ENCODE data around the gene UXS1.

The UXS1 gene

GRCh38 chr2:106129150-106129549, 65.0 kb downstream of the UXS1 start:
- Mint-ChIP-seq H3K4me1 (peaks cover 21% of the 10 kb centered on the region), H3K27ac (no peak overlapping the region), H3K4me3 (peak overlapping the region; percentile 4), H3K9me3 (peaks cover 9% of the 10 kb centered on the region), H3K27me3 (ENCODE audit: low read depth, poor library complexity) (peaks cover 2% of the 10 kb centered on the region), H3K36me3 (ENCODE audit: low read depth) (peaks cover 50% of the 10 kb centered on the region)
- no peak for DNase-seq
- no peak for TF ChIP-seq CTCF (IDR thresholded peaks at IDR 0.05)

- Mint-ChIP-seq H3K36me3 (ENCODE audit: low read depth) (peaks cover 57% of the 10 kb centered on the region), H3K4me3 (no peak overlapping the region), H3K9me3 (peaks cover 9% of the 10 kb centered on the region), H3K27me3 (ENCODE audit: low read depth, poor library complexity) (peaks cover 2% of the 10 kb centered on the region), H3K27ac (no peak overlapping the region), H3K4me1 (peaks cover 24% of the 10 kb centered on the region)
- no peak for TF ChIP-seq CTCF (IDR thresholded peaks at IDR 0.05)
- no peak for DNase-seq
Measured at GRCh38 chr2:106127776-106128268, 66.3 kb downstream of the UXS1 start.

- DNase-seq = no peak
- Mint-ChIP-seq H3K27me3 (ENCODE audit: low read depth, poor library complexity) (peaks cover 2% of the 10 kb centered on the region), H3K4me1 (peaks cover 24% of the 10 kb centered on the region), H3K9me3 (peaks cover 9% of the 10 kb centered on the region), H3K4me3 (no peak overlapping the region), H3K27ac (no peak overlapping the region), H3K36me3 (ENCODE audit: low read depth) (peaks cover 60% of the 10 kb centered on the region)
- TF ChIP-seq CTCF (IDR thresholded peaks at IDR 0.05) = no peak
Measured at GRCh38 chr2:106127282-106127771, 66.8 kb downstream of the UXS1 start.

GRCh38 chr2:106126705-106127281, 67.3 kb downstream of the UXS1 start:
- peaks cover 2% of the 10 kb centered on the region for H3K27me3 Mint-ChIP-seq (ENCODE audit: low read depth, poor library complexity)
- peaks cover 60% of the 10 kb centered on the region for H3K36me3 Mint-ChIP-seq (ENCODE audit: low read depth)
- DNase-seq = no peak
- H3K4me3 Mint-ChIP-seq = no peak overlapping the region
- TF ChIP-seq CTCF (IDR thresholded peaks at IDR 0.05) = no peak
- H3K9me3 Mint-ChIP-seq = peaks cover 9% of the 10 kb centered on the region
- H3K4me1 Mint-ChIP-seq = peaks cover 24% of the 10 kb centered on the region
- H3K27ac Mint-ChIP-seq = no peak overlapping the region

GRCh38 chr2:106126295-106126694, 67.8 kb downstream of the UXS1 start:
- H3K27me3 Mint-ChIP-seq (ENCODE audit: low read depth, poor library complexity) = peaks cover 2% of the 10 kb centered on the region
- H3K27ac Mint-ChIP-seq = no peak overlapping the region
- peaks cover 24% of the 10 kb centered on the region for H3K4me1 Mint-ChIP-seq
- no peak for DNase-seq
- H3K36me3 Mint-ChIP-seq (ENCODE audit: low read depth) = peaks cover 60% of the 10 kb centered on the region
- H3K4me3 Mint-ChIP-seq = no peak overlapping the region
- H3K9me3 Mint-ChIP-seq = peaks cover 9% of the 10 kb centered on the region
- TF ChIP-seq CTCF (IDR thresholded peaks at IDR 0.05) = no peak
